ENCODE data around the gene GNA14. TPM values are rescaled to one million over a fixed set of nuclear protein-coding genes. Genes with fewer than 3 reads are reported as not detected.
A peak's percentile ranks its signal among the peaks of the same experiment; 100 is the strongest.

GNA14 gene
- total and polyA plus RNA-seq, 12 donors, result 1.7 to 11.9 (median 2.9) TPM

GRCh38 chr9:77488439-77489126, 159.5 kb downstream of the GNA14 start:
- no peaks in the 10 kb centered on the region for H3K36me3 ChIP-seq (replicated peaks in 1 of 2)
- H3K27me3 ChIP-seq, result no peaks in the 10 kb centered on the region
- peaks cover 0 to 8% (median 0%) of the 10 kb centered on the region in 3 donors for H3K9me3 ChIP-seq (replicated peaks in 1 of 3)
- H3K27ac ChIP-seq, result no peak overlapping the region
- intact Hi-C loops (cut with DNase I), result no loop called here
- no peak for DNase-seq
- H3K4me3 ChIP-seq, result no peak overlapping the region
- WGBS, 4 donors, result 47 to 78% (median 50%) methylated on average over 1 of the region's 1 CpG
- no peaks in the 10 kb centered on the region for H3K4me1 ChIP-seq (replicated peaks in 1 of 2)
- peak; percentile 2 to 37 (median 20) for TF ChIP-seq CTCF (IDR thresholded peaks at IDR 0.05)
- TF ChIP-seq POLR2A (IDR thresholded peaks at IDR 0.05), result no peak

- Histone ChIP-seq H3K9me3 (replicated peaks in 1 of 3) (peaks cover 0 to 8% (median 0%) of the 10 kb centered on the region in 3 donors), H3K4me1 (replicated peaks in 1 of 2) (no peaks in the 10 kb centered on the region), H3K36me3 (replicated peaks in 1 of 2) (no peaks in the 10 kb centered on the region), H3K4me3 (no peak overlapping the region), H3K27me3 (no peaks in the 10 kb centered on the region), H3K27ac (no peak overlapping the region)
- intact Hi-C loops (cut with DNase I), result no loop called here
- TF ChIP-seq POLR2A (IDR thresholded peaks at IDR 0.05) (no peak), CTCF (IDR thresholded peaks at IDR 0.05) (no peak)
- DNase-seq, result no peak
- WGBS, 4 donors, result 39 to 47% (median 41%) methylated on average over 1 of the region's 1 CpG
These were observed 161.2 kb downstream of the GNA14 start for GRCh38 chr9:77486968-77487367.

GRCh38 chr9:77486463-77486862, 161.7 kb downstream of the GNA14 start:
- TF ChIP-seq POLR2A (IDR thresholded peaks at IDR 0.05) (no peak), CTCF (IDR thresholded peaks at IDR 0.05) (no peak)
- intact Hi-C loops (cut with DNase I), result no loop called here
- Histone ChIP-seq H3K27me3 (no peaks in the 10 kb centered on the region), H3K9me3 (replicated peaks in 1 of 3) (peaks cover 0 to 8% (median 0%) of the 10 kb centered on the region in 3 donors), H3K4me3 (no peak overlapping the region), H3K4me1 (replicated peaks in 1 of 2) (no peaks in the 10 kb centered on the region), H3K36me3 (replicated peaks in 1 of 2) (no peaks in the 10 kb centered on the region), H3K27ac (no peak overlapping the region)
- no peak for DNase-seq

GRCh38 chr9:77475641-77476473, 172.3 kb downstream of the GNA14 start:
- DNase-seq, result no peak
- Histone ChIP-seq H3K9me3 (replicated peaks in 1 of 3) (peaks cover 0 to 3% (median 0%) of the 10 kb centered on the region in 3 donors), H3K4me3 (no peak overlapping the region), H3K27me3 (no peaks in the 10 kb centered on the region), H3K27ac (no peak overlapping the region), H3K4me1 (replicated peaks in 1 of 2) (no peaks in the 10 kb centered on the region), H3K36me3 (replicated peaks in 1 of 2) (no peaks in the 10 kb centered on the region)
- 75 to 76% (median 76%) methylated on average over 8 to 9 of the region's 9 CpGs for WGBS, 4 donors
- intact Hi-C loops (cut with DNase I), result no loop called here
- TF ChIP-seq CTCF (IDR thresholded peaks at IDR 0.05), result no peak
- no peak for TF ChIP-seq POLR2A (IDR thresholded peaks at IDR 0.05)
